Type B pancreatic cell (in vitro differentiated cells): ENCODE measurements around the gene RAMP1. TPM values are rescaled to one million over a fixed set of nuclear protein-coding genes. Genes with fewer than 3 reads are reported as not detected.

Experiments
- DNase-seq: peaks from one replicate; pipeline ENCODE4 v3.0.0; 2021; ENCODE audit warnings: mixed read lengths; ENCODE audit not compliant: unreplicated experiment; ENCODE audit errors: extremely low spot score
- H3K27ac Mint-ChIP-seq: 2 replicates; pipeline ENCODE4 v1.8.0; 2021; ENCODE audit warnings: mild to moderate bottlenecking, mixed read lengths
- H3K27me3 Mint-ChIP-seq: 2 replicates; pipeline ENCODE4 v1.8.0; 2021; ENCODE audit warnings: mixed read lengths
- H3K36me3 Mint-ChIP-seq: 2 replicates; pipeline ENCODE4 v1.8.0; 2021; ENCODE audit warnings: mixed read lengths
- H3K4me1 Mint-ChIP-seq: one replicate; pipeline ENCODE4 v1.8.0; 2021; ENCODE audit warnings: mixed read lengths; ENCODE audit not compliant: unreplicated experiment
- H3K4me3 Mint-ChIP-seq: 2 replicates; pipeline ENCODE4 v1.8.0; 2021; ENCODE audit warnings: mild to moderate bottlenecking, mixed read lengths
- H3K9me3 Mint-ChIP-seq: 2 replicates; pipeline ENCODE4 v1.8.0; 2021; ENCODE audit warnings: mixed read lengths
- CTCF ChIP-seq: fragments of 200-600 bp; sonication (generic); conservative IDR thresholded peaks from 2 replicates; pipeline ENCODE4 v1.5.0; 2021; ENCODE audit warnings: antibody characterized with exemption, mild to moderate bottlenecking
- total RNA-seq: library from RNA; stranded (reverse); gene quantifications from 2 replicates; pipeline ENCODE4 v1.2.1, GENCODE V29; 2021; ENCODE audit warnings: low replicate concordance

The RAMP1 gene
- total RNA-seq, 1 donor from 2014 or later, result 11.3 TPM

- Mint-ChIP-seq H3K4me3 (no peak overlapping the region), H3K36me3 (peaks cover under 1% of the 10 kb centered on the region), H3K27ac (no peak overlapping the region), H3K27me3 (peaks cover 5% of the 10 kb centered on the region), H3K9me3 (no peaks in the 10 kb centered on the region), H3K4me1 (peaks cover 20% of the 10 kb centered on the region)
- TF ChIP-seq CTCF, result no peak
- DNase-seq, result no peak
These were observed 16.0 kb downstream of the RAMP1 start for GRCh38 chr2:237875256-237876060.

GRCh38 chr2:237876061-237876526, 16.7 kb downstream of the RAMP1 start:
- H3K27ac Mint-ChIP-seq, result no peak overlapping the region

GRCh38 chr2:237876532-237876931, 17.1 kb downstream of the RAMP1 start:
- TF ChIP-seq CTCF, result no peak
- no peak for DNase-seq
- Mint-ChIP-seq H3K36me3 (no peaks in the 10 kb centered on the region), H3K4me1 (peaks cover 12% of the 10 kb centered on the region), H3K27me3 (peaks cover 2% of the 10 kb centered on the region), H3K27ac (no peak overlapping the region), H3K4me3 (no peak overlapping the region), H3K9me3 (no peaks in the 10 kb centered on the region)

More at GRCh38 chr2:237876061-237876526, 16.7 kb downstream of the RAMP1 start:
- peaks cover 15% of the 10 kb centered on the region for H3K4me1 Mint-ChIP-seq
- TF ChIP-seq CTCF, result no peak
- no peak for DNase-seq
- peaks cover 3% of the 10 kb centered on the region for H3K27me3 Mint-ChIP-seq
- no peak overlapping the region for H3K4me3 Mint-ChIP-seq
- no peaks in the 10 kb centered on the region for H3K9me3 Mint-ChIP-seq
- no peaks in the 10 kb centered on the region for H3K36me3 Mint-ChIP-seq

- no peak overlapping the region for H3K4me3 Mint-ChIP-seq
- DNase-seq, result no peak
- no peaks in the 10 kb centered on the region for H3K36me3 Mint-ChIP-seq
- H3K27me3 Mint-ChIP-seq, result no peaks in the 10 kb centered on the region
- no peak overlapping the region for H3K27ac Mint-ChIP-seq
- peaks cover 12% of the 10 kb centered on the region for H3K4me1 Mint-ChIP-seq
- no peak for TF ChIP-seq CTCF
- no peaks in the 10 kb centered on the region for H3K9me3 Mint-ChIP-seq
These were observed 17.6 kb downstream of the RAMP1 start for GRCh38 chr2:237876951-237877491.

- Mint-ChIP-seq H3K4me1 (peaks cover 12% of the 10 kb centered on the region), H3K27ac (no peak overlapping the region), H3K27me3 (no peaks in the 10 kb centered on the region), H3K9me3 (no peaks in the 10 kb centered on the region), H3K36me3 (no peaks in the 10 kb centered on the region), H3K4me3 (no peak overlapping the region)
- TF ChIP-seq CTCF, result no peak
- DNase-seq, result no peak
These were observed 18.3 kb downstream of the RAMP1 start for GRCh38 chr2:237877576-237878307.
